Adrenal gland (tissue), 12 donors: Measurements from ENCODE around the gene DMPK. TPM values are rescaled to one million over a fixed set of nuclear protein-coding genes. Genes with fewer than 3 reads are reported as not detected.

ENCODE experiments used
- DNase-seq, 7 donors: peaks; one replicate each; pipeline ENCODE4 v3.0.0-alpha.2; 2019 to 2020
- H3K27ac ChIP-seq, 5 donors: fragments of 200-600 bp; sonication (generic) in 4 of 5; 1 replicate in 3 of 5; 2 replicates in 2 of 5; pipeline versions ENCODE4 v1.5.1 to v1.8.0; 2016 to 2020; ENCODE audit warnings: mild to moderate bottlenecking in 1 of 5
- H3K27me3 ChIP-seq: fragments of 200-600 bp; 2 replicates; pipeline ENCODE4 v1.8.0; 2021
- H3K36me3 ChIP-seq, 2 donors: fragments of 200-600 bp; replicated peaks in 1 of 2; 1 replicate in 1 of 2; 2 replicates in 1 of 2; pipeline versions ENCODE4 v1.5.1 to v1.8.0; 2018 to 2022
- H3K4me1 ChIP-seq, 2 donors: fragments of 200-600 bp; replicated peaks in 1 of 2; 1 replicate in 1 of 2; 2 replicates in 1 of 2; pipeline versions ENCODE4 v1.5.1 to v1.8.0; 2018 to 2021
- H3K4me3 ChIP-seq, 4 donors: fragments of 200-600 bp; sonication (generic) in 3 of 4; one replicate each; pipeline ENCODE4 v1.5.1; 2016 to 2018
- H3K9me3 ChIP-seq, 3 donors: fragments of 200-600 bp; sonication (generic) in 1 of 3; replicated peaks in 1 of 3; 1 replicate in 2 of 3; 2 replicates in 1 of 3; pipeline versions ENCODE4 v1.5.1 to v1.8.0; 2016 to 2021
- CTCF ChIP-seq, 6 experiments: fragments of 450-650 bp in 4 of 6; fragments of 200-600 bp in 2 of 6; sonication (generic) in 1 of 6; IDR thresholded peaks; 1 replicate in 5 of 6; 2 replicates in 1 of 6; pipeline versions ENCODE4 v1.5.1 to v1.8.0; 2016 to 2021; ENCODE audit warnings: antibody characterized with exemption in 6 of 6, mild to moderate bottlenecking in 2 of 6, moderate library complexity in 1 of 6
- POLR2A ChIP-seq, 2 donors: fragments of 450-650 bp; IDR thresholded peaks; one replicate each; pipeline ENCODE4 v1.6.1; 2017; ENCODE audit warnings: antibody characterized with exemption in 2 of 2, mild to moderate bottlenecking in 2 of 2, moderate library complexity in 1 of 2
- WGBS, 4 donors: extraction: QIAGEN DNeasy Blood & Tissue Kit in 2 of 4; methylation state at CpG; one replicate each; pipeline versions ENCODE4 v1.1.5 to v1.1.7; 2013 to 2017; 5-methylcytosine and 5-hydroxymethylcytosine counted together
- intact Hi-C, 2 donors: fragments of 100-400 bp; cut with DNase I; formaldehyde crosslinking; loops; one replicate each; pipeline versions ENCODE4 v1.14.1 to v1.15.0; 2022 to 2023
- polyA plus RNA-seq, 3 donors: library from polyadenylated mRNA; stranded (reverse); fragments of 200-250 nt in 2 of 3; fragments of 350-450 nt in 1 of 3; fragmentation: Illumina TruSeq in 1 of 3; extraction: RNeasy Lipid Tissue Mini Kit (QIAGEN cat#74804) in 1 of 3; gene quantifications; one replicate each; pipeline ENCODE4 v1.2.3, GENCODE V29; 2013 to 2014
- total RNA-seq, 9 donors: library from RNA; depleted of rRNA in 4 of 9; stranded (reverse); fragments of >200 nt in 4 of 9; fragments of 120-200 nt in 1 of 9; fragmentation: NEBNext Ultra II Directional in 1 of 9; extraction: Animal tissue kit (Norgen Biotek cat#: 25700) in 1 of 9; gene quantifications; one replicate each; pipeline versions ENCODE4 v1.1.0 to v1.2.4, GENCODE V29; 2013 to 2023
- donor health status: healthy with polysubstance abuse.
- donor health status: Bipolar disorder and iron deficiency.
- donor health status: DM: yes; HTN: yes; CAD: no.
- donor health status: DM: no; HTN: no; CAD: no.
- donor health status: DM: no; HTN: no; CAD: no.
- donor health status: DM: yes; HTN: yes; CAD: no.

DMPK gene
- total and polyA plus RNA-seq, 12 donors = 76.8 to 748 (median 129) TPM

- H3K27me3 ChIP-seq = no peaks in the 10 kb centered on the region
- WGBS, 4 donors = 85 to 93% (median 91%) methylated on average over 11 to 16 of the region's 16 CpGs
- H3K27ac ChIP-seq = no peak overlapping the region
- intact Hi-C loops = no loop called here
- no peak for DNase-seq
- H3K9me3 ChIP-seq = no peaks in the 10 kb centered on the region
- no peak overlapping the region for H3K4me3 ChIP-seq
- peaks cover 0 to 89% of the 10 kb centered on the region in 2 donors for H3K36me3 ChIP-seq
- peaks cover 8% of the 10 kb centered on the region in 2 donors for H3K4me1 ChIP-seq
- TF ChIP-seq CTCF (IDR thresholded peaks at IDR 0.05) (no peak), POLR2A (IDR thresholded peaks at IDR 0.05) (no peak)
Measured at GRCh38 chr19:45827459-45828093, 45.3 kb upstream of the DMPK start.

GRCh38 chr19:45826934-45827333 lies 44.6 kb upstream of the DMPK start:
- TF ChIP-seq CTCF (IDR thresholded peaks at IDR 0.05) = no peak
- TF ChIP-seq POLR2A (IDR thresholded peaks at IDR 0.05) = no peak
- 49 to 79% (median 68%) methylated on average over 9 to 11 of the region's 11 CpGs for whole genome bisulfite sequencing, 4 donors
- Histone ChIP-seq H3K4me1 (peaks cover 8% of the 10 kb centered on the region in 2 donors), H3K27me3 (no peaks in the 10 kb centered on the region), H3K9me3 (no peaks in the 10 kb centered on the region), H3K36me3 (peaks cover 0 to 86% of the 10 kb centered on the region in 2 donors), H3K4me3 (no peak overlapping the region), H3K27ac (no peak overlapping the region)
- peak in 1 of 7 donors; percentile 64 for DNase-seq
- intact Hi-C loops = no loop called here

- no peak for DNase-seq
- no peaks in the 10 kb centered on the region for H3K27me3 ChIP-seq
- WGBS, 4 donors = 72 to 84% (median 81%) methylated on average over 16 to 22 of the region's 22 CpGs
- no peak overlapping the region for H3K27ac ChIP-seq
- H3K4me1 ChIP-seq = peaks cover 8% of the 10 kb centered on the region in 2 donors
- no peak for TF ChIP-seq CTCF (IDR thresholded peaks at IDR 0.05)
- no peak for TF ChIP-seq POLR2A (IDR thresholded peaks at IDR 0.05)
- H3K36me3 ChIP-seq = peaks cover 0 to 84% of the 10 kb centered on the region in 2 donors
- H3K9me3 ChIP-seq = no peaks in the 10 kb centered on the region
- H3K4me3 ChIP-seq = no peak overlapping the region
- intact Hi-C loops = no loop called here
Measured at GRCh38 chr19:45825917-45826893, 43.9 kb upstream of the DMPK start.

- TF ChIP-seq CTCF (IDR thresholded peaks at IDR 0.05) = no peak
- TF ChIP-seq POLR2A (IDR thresholded peaks at IDR 0.05) = no peak
- no peaks in the 10 kb centered on the region for H3K9me3 ChIP-seq
- intact Hi-C loops = no loop called here
- DNase-seq = no peak
- no peak overlapping the region for H3K4me3 ChIP-seq
- peaks cover 0 to 74% of the 10 kb centered on the region in 2 donors for H3K36me3 ChIP-seq
- 91 to 100% (median 95%) methylated on average over 3 to 8 of the region's 8 CpGs for WGBS, 4 donors
- H3K27me3 ChIP-seq = no peaks in the 10 kb centered on the region
- H3K27ac ChIP-seq = peak overlapping the region in 2 of 5 donors; percentile 30 to 56
- peaks cover 8% of the 10 kb centered on the region in 2 donors for H3K4me1 ChIP-seq
Measured at GRCh38 chr19:45825263-45825605, 42.9 kb upstream of the DMPK start.
